COR-L47 (cell line): ENCODE results near the gene ABTB2.
A peak's percentile ranks its signal among the peaks of the same experiment; 100 is the strongest.

Experiments
- DNase-seq: peaks from one replicate; lab custom pipeline; 2025; lab: John Stamatoyannopoulos, UW

ABTB2 gene

GRCh38 chr11:34105079-34105956 lies 252.5 kb downstream of the ABTB2 start, which contains the start of gene NAT10:
Gene NAT10 (plus strand): TSS chr11:34105629. CDS start chr11:34108226, 2,597 bp downstream.
- peak; percentile 97 for DNase-seq

DNA sequence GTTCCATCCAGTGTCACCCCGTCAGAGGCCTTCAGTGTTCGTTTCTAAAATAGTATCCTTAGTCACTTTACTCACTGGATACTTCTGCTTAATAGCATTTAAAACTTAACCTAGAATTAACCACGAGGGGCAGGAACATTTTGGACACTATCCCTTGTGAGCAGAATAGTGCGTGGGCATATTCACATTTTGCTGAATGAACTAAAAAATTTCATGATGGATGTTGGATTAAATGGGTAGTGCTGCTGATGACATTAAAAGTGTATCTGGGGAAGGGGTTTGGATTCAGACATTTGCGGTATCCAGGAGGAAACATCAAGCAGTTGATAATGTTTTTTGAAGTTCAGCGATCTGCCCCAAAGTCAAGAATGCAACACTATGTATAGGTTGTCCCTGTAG lies 253.1 kb downstream of the ABTB2 start:
- no peak for DNase-seq
